Ectodermal cell (in vitro differentiated cells): Measurements from ENCODE around the gene PRKAG1.

Source experiments
- H3K27ac ChIP-seq: 2 replicates; pipeline ENCODE4 v1.7.0; 2013; ENCODE audit warnings: mild to moderate bottlenecking, low read depth, low read length; ENCODE audit not compliant: insufficient read depth, poor library complexity, severe bottlenecking
- H3K27me3 ChIP-seq: 2 replicates; pipeline ENCODE4 v1.7.0; 2013; ENCODE audit warnings: mild to moderate bottlenecking, low read length; ENCODE audit not compliant: insufficient read depth, control insufficient read depth, poor library complexity, severe bottlenecking
- H3K36me3 ChIP-seq: one replicate; pipeline ENCODE4 v1.7.0; 2013; ENCODE audit warnings: low read length; ENCODE audit not compliant: control insufficient read depth, insufficient read depth
- H3K4me1 ChIP-seq: one replicate; pipeline ENCODE4 v1.7.0; 2013; ENCODE audit warnings: low read length; ENCODE audit not compliant: control insufficient read depth, insufficient read depth
- H3K4me3 ChIP-seq: 2 replicates; pipeline ENCODE4 v1.7.0; 2013; ENCODE audit warnings: low read depth, low read length, control low read depth; ENCODE audit not compliant: insufficient read depth
- H3K9me3 ChIP-seq: 2 replicates; pipeline ENCODE4 v1.7.0; 2013; ENCODE audit warnings: mild to moderate bottlenecking, low read length, moderate library complexity; ENCODE audit not compliant: control insufficient read depth
- WGBS, 2 experiments: methylation state at CpG; one replicate each; pipeline ENCODE4 v1.1.7; 2013; ENCODE audit warnings: missing lambda C conversion rate in 2 of 2; 5-methylcytosine and 5-hydroxymethylcytosine counted together

PRKAG1 gene

DNA sequence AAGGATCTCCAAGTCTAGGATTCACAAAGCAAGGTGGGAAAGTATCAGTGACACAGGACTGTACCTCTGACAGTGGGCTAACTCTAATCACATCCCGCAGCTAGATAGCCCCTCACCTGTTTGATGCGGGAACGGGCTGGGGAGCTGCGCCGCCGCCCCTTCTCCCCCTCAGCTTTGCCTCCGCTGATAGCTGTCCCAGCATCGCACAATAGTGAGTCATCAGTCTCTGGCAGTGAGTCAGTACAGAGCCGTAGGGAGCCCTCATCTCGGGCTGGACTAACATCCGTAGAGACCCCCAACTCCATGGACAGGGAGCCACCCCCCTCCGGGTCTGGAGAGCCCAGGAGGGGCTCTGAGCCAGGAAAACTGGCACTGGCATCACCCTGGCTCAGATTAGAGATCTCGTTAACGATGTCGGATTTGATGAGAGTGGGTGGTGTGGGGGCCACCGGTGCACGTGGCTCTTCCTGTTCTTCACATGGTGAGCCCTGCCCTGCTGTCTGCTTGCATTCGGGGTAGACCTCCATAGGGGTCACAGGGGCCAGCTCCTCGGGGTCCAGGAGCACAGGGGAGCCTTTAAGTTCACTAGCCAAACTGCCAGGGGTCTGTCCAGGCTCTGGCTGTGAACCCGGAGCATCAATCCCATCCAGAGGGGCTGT, 31.1 kb upstream of the PRKAG1 start:
- Histone ChIP-seq H3K4me1 (no peaks in the 10 kb centered on the region), H3K27me3 (no peaks in the 10 kb centered on the region), H3K27ac (no peak overlapping the region), H3K36me3 (peaks cover 94% of the 10 kb centered on the region), H3K4me3 (no peak overlapping the region), H3K9me3 (no peaks in the 10 kb centered on the region)
- WGBS, 2 experiments = 95 to 97% methylated on average over 20 of the region's 20 CpGs

GRCh38 chr12:49048953-49049352, 30.4 kb upstream of the PRKAG1 start:
- WGBS, 2 experiments = 95 to 96% methylated on average over 10 of the region's 10 CpGs
- Histone ChIP-seq H3K4me1 (no peaks in the 10 kb centered on the region), H3K36me3 (peaks cover 90% of the 10 kb centered on the region), H3K27ac (no peak overlapping the region), H3K9me3 (no peaks in the 10 kb centered on the region), H3K4me3 (no peak overlapping the region), H3K27me3 (no peaks in the 10 kb centered on the region)

DNA sequence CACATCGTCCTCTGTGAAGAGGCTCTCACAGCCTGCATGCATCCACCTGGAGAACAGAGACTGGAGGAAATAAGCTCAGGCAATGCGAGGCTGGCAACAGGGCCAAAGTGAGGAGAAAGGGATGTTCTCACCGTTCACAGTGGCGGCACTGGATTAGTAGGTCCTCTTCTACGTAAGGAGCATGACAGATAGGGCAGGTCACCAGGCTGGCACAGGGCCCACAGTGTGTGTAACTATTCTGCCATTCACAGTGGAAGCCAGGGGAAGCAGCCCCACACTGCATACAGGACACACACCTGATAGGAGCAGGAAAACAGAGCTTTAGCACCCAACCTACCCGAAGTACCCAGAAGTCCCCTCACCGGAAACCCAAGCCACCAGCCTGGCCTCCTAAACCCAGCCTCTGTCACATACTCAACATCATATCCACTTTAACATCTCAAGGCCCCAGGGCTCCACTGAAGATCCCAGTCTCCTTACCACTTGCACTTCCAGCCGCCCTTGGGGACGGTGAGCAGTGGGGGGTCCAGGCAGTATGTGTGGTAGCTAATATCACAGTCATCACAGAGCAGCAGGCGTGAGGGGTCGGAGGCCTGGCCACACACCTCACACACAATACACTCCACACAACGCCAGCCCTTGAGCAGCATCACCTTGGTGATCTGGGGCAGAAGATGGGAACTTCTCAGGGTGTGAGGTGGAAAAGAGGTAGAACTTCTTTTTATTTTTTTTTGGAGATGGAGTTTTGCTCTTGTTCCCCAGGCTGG, 27.7 kb upstream of the PRKAG1 start:
- no peak overlapping the region for H3K27ac ChIP-seq
- 92 to 93% methylated on average over 12 of the region's 12 CpGs for WGBS, 2 experiments
- H3K4me1 ChIP-seq = no peaks in the 10 kb centered on the region
- H3K27me3 ChIP-seq = no peaks in the 10 kb centered on the region
- peaks cover 91% of the 10 kb centered on the region for H3K36me3 ChIP-seq
- no peak overlapping the region for H3K4me3 ChIP-seq
- no peaks in the 10 kb centered on the region for H3K9me3 ChIP-seq

- H3K27me3 ChIP-seq = no peaks in the 10 kb centered on the region
- no peaks in the 10 kb centered on the region for H3K4me1 ChIP-seq
- no peak overlapping the region for H3K4me3 ChIP-seq
- H3K36me3 ChIP-seq = peaks cover 91% of the 10 kb centered on the region
- WGBS, 2 experiments = 96 to 97% methylated on average over 12 of the region's 12 CpGs
- no peak overlapping the region for H3K27ac ChIP-seq
- no peaks in the 10 kb centered on the region for H3K9me3 ChIP-seq
Measured at GRCh38 chr12:49044660-49045059, 26.1 kb upstream of the PRKAG1 start.

DNA sequence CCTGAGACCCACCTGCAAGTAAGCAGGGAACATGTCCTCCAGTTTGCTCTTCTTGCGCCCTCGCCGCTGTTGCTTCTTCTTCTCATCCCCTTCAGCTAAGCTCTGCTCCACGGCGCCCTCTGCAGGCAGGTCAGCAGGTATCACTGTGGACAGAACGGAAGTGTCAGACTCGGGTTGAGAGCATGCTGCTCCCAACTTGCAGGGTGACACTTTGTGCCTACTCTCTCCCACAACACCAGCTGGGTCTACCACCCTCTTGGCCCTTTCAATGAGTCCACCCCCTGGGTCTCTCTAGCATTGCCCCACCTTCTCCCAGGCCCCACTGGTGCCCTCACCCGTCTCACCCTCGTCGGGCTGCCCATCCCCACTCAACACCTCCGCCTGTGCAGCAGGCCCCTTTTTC, 25.3 kb upstream of the PRKAG1 start:
- peaks cover 91% of the 10 kb centered on the region for H3K36me3 ChIP-seq

DNA sequence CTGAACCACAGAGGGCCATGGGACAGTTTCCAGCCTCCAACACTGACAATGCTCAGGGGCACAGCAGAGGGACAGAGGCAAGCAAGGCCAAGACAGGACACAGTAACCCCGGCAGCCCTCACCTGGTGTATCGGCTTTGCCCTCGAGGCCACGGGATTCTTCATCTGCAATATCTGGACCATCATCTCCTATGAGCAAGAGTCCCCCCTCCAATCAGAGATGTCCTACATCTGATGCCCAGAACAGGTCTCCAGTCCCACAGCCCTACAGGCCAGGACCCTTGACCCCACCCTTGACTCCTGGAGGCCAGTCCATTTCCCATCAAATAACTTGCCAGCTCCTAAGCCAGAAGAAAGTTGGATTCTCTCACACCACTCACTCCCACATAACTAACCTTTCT, 24.7 kb upstream of the PRKAG1 start:
- Histone ChIP-seq H3K27ac (no peak overlapping the region), H3K4me1 (no peaks in the 10 kb centered on the region), H3K36me3 (peaks cover 91% of the 10 kb centered on the region), H3K9me3 (no peaks in the 10 kb centered on the region), H3K4me3 (no peak overlapping the region), H3K27me3 (no peaks in the 10 kb centered on the region)
- 95% methylated on average over 4 of the region's 4 CpGs for WGBS, 2 experiments

More for the DNA sequence above, 25.3 kb upstream of the PRKAG1 start:
- Histone ChIP-seq H3K27me3 (no peaks in the 10 kb centered on the region), H3K4me1 (no peaks in the 10 kb centered on the region), H3K4me3 (no peak overlapping the region), H3K27ac (no peak overlapping the region), H3K9me3 (no peaks in the 10 kb centered on the region)
- 69 to 70% methylated on average over 11 of the region's 11 CpGs for WGBS, 2 experiments

GRCh38 chr12:49041881-49042484, 23.4 kb upstream of the PRKAG1 start:
- H3K4me1 ChIP-seq = no peaks in the 10 kb centered on the region
- no peaks in the 10 kb centered on the region for H3K9me3 ChIP-seq
- no peak overlapping the region for H3K27ac ChIP-seq
- WGBS, 2 experiments = 93 to 97% methylated on average over 18 of the region's 18 CpGs
- H3K36me3 ChIP-seq = peaks cover 93% of the 10 kb centered on the region
- H3K4me3 ChIP-seq = no peak overlapping the region
- no peaks in the 10 kb centered on the region for H3K27me3 ChIP-seq

GRCh38 chr12:49041036-49041880, 22.7 kb upstream of the PRKAG1 start:
- peaks cover 86% of the 10 kb centered on the region for H3K36me3 ChIP-seq
- no peaks in the 10 kb centered on the region for H3K4me1 ChIP-seq
- no peak overlapping the region for H3K4me3 ChIP-seq
- H3K27me3 ChIP-seq = no peaks in the 10 kb centered on the region
- WGBS, 2 experiments = 97% methylated on average over 31 of the region's 31 CpGs
- H3K27ac ChIP-seq = no peak overlapping the region
- no peaks in the 10 kb centered on the region for H3K9me3 ChIP-seq

- 97% methylated on average over 14 of the region's 14 CpGs for WGBS, 2 experiments
- no peak overlapping the region for H3K4me3 ChIP-seq
- H3K27me3 ChIP-seq = no peaks in the 10 kb centered on the region
Measured at GRCh38 chr12:49040364-49040855, 21.8 kb upstream of the PRKAG1 start.

More at GRCh38 chr12:49040364-49040855, 21.8 kb upstream of the PRKAG1 start:
- no peak overlapping the region for H3K27ac ChIP-seq
- H3K4me1 ChIP-seq = no peaks in the 10 kb centered on the region
- H3K9me3 ChIP-seq = no peaks in the 10 kb centered on the region
- H3K36me3 ChIP-seq = peaks cover 77% of the 10 kb centered on the region
